Measurements from ENCODE around the gene DPYSL3.

Gene DPYSL3

DNA sequence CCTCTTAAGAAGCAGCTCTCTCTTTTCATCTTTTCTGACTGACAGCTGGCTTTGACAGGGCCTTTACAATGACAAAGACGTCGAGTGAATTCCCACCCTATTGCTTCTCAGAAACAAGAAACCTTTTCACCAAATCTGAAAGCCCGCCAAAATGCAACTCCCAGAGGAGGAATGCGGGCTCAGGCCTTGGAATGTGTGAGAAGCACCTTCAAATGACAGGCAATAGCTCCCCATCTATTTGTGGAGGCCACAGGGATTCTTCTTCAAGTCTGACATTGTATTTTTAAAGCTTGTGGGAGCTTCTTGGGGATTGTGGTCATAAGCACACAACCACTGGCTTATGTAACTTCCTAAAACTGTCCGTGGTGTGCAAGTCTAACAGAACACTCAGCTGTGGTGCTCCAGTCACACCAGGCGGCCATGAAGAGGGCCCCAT lies 72.7 kb downstream of the DPYSL3 start:
- no peak for DNase-seq (ENCODE audit: low spot score)

GRCh38 chr5:147436596-147436995 lies 73.3 kb downstream of the DPYSL3 start:
- DNase-seq (ENCODE audit: low spot score): no peak

DNA sequence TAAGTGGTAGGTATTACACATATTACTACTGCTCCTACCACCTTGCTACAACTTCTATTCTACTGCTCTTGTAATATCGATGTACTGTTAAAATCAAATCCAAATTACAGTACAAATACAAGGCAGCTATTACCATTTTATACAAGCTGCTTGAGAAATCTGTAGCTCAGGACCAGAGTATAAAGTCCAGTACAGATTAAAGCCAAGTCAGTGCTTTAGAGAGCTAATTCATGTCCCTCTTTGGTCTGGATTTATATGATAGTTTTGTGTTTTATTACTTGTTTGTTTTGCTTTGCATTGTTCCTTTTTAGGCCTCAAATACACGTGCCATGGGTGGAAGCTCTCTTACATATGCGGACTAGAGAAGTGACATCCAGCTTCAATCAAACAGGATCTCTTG lies 75.8 kb downstream of the DPYSL3 start:
- no peak for DNase-seq (ENCODE audit: low spot score)

- no peak for DNase-seq (ENCODE audit: low spot score)
Measured at GRCh38 chr5:147432323-147432722, 77.5 kb downstream of the DPYSL3 start.

GRCh38 chr5:147431586-147431985 lies 78.3 kb downstream of the DPYSL3 start:
- DNase-seq (ENCODE audit: low spot score): no peak

DNA sequence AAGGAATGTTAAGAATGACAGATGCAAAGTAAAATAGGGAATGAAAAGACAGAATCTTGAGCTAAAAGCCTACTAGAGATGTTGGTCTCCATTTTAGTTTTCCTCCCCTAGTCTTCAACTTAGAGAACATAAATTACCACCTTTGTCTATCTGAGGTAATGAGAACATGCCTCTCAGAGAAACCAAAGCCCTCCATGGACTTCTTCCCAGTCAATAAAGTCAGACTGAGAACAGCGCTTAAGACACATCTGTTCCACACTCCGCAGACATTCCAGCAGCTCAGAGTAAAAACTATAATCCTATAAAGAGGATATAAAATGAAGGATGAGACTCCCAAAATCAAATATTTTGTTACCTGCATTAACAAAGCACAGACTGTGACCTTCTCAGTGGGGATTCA lies 79.2 kb downstream of the DPYSL3 start:
- no peak for DNase-seq (ENCODE audit: low spot score)

DNA sequence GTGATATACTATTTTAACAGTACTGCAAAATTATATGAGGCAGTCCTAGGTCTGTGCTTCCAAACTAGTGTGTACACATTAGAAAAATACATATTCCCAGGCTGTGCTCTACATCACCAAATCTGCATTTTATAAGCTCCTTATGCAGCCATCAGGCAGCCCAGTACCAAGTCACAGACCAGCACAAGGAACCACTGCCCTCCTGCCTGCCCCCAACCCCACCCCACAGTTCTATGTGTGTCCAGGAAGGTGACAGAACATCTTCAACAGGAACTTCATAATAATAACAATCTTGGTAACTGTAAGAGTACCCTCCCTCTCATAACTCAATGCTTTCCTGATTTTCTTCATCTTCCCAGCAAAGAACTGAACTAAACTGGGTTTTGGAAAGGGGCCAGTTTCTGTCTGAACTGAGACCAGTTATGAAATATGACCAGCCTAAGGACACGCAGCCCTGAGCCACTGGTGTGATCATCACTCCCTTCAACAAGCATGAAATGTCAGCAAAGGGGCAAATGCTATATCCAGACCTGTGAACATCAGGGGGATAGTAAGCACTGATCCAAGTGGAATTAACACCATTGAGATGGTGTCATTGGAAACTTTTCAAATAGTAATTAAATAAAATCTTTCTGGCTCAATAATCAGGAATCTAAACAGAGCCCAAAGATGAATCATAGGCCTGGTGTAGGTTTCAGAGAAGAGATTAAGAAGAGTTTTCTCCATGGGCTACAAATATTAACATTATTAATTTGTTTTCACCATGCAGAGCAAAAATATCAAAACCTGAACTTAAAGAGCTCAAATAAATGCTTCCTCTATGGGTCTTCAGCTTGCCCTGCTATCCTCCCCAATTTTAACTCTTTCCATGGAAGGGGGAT lies 82.1 kb downstream of the DPYSL3 start:
- DNase-seq (ENCODE audit: low spot score): no peak

GRCh38 chr5:147426640-147427327 lies 83.1 kb downstream of the DPYSL3 start:
- no peak for DNase-seq (ENCODE audit: low spot score)

GRCh38 chr5:147418613-147419012 lies 91.3 kb downstream of the DPYSL3 start:
- no peak for DNase-seq (ENCODE audit: low spot score)

DNA sequence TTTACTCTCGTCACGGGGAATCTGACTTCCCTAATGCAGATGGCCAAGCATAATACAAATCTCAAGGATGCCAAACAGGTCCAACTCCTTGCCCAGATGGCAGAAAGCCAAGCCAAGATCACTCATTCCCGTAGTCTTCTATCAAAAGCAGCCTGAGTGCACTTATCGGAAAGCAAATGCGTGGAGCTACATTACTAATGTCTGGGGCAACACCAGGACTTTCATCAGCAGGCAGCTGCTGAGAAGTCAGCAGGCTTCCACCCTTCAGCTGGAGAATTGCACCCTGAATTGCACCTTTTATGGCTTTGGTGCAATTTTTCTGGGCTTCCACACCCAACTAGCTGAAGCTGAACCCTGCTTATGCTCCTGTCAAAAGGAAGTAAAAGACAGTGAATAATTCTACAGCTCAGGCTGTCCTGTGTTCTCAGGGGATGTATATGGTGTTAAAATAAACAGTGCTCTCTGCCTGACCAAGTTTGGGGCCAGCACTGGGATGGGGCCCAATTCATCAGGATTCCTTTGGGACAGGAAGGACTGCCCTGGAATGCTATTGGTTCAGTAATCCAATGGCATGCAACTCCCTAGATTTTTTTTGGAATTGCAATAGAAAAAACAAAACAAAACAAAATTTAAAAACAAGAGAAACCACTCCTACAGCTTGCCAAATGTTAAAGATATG lies 92.6 kb downstream of the DPYSL3 start:
- no peak for DNase-seq (ENCODE audit: low spot score)

GRCh38 chr5:147415651-147416050 lies 94.2 kb downstream of the DPYSL3 start:
- DNase-seq (ENCODE audit: low spot score): no peak

DNA sequence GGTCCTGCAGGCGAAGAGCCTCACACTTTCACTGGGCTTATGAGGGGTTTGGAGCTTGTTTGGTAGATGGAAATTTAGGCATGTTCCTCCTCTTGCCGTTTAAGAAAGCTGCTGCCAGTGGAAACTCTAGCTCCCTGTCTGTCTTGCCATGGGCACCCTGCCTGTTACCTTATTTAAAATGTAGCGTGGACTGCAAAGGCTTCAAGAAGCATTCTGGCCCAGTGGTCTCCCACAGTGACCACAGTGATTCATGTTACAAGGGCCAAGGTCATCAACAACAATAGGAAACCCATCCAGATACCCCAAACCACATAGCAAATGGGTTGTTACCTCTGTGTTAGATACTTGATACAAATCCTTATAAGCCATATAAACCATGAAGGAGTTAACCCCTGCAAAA lies 96.6 kb downstream of the DPYSL3 start:
- no peak for DNase-seq (ENCODE audit: low spot score)

DNA sequence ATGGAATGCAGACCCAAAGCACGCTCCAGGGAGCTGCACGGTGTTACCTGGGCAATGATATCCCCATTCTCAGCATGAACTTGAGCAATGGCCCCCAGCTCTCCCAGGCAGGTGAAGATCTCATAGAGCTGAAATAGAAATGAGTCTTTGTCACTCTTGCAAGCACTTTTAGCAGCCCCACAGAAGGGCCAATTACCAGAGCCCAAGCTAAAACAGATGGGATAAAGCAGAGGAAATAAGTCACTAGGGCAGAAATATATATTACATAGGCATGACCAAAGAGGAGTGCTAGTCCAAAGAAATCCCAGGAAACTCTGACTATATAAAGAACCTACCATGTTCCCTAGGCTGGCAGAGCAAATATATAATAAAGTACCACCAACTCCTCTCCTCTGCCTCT lies 97.3 kb downstream of the DPYSL3 start:
- no peak for DNase-seq (ENCODE audit: low spot score)

- no peak for DNase-seq (ENCODE audit: low spot score)
Measured at GRCh38 chr5:147411359-147412319, 98.2 kb downstream of the DPYSL3 start.

DNA sequence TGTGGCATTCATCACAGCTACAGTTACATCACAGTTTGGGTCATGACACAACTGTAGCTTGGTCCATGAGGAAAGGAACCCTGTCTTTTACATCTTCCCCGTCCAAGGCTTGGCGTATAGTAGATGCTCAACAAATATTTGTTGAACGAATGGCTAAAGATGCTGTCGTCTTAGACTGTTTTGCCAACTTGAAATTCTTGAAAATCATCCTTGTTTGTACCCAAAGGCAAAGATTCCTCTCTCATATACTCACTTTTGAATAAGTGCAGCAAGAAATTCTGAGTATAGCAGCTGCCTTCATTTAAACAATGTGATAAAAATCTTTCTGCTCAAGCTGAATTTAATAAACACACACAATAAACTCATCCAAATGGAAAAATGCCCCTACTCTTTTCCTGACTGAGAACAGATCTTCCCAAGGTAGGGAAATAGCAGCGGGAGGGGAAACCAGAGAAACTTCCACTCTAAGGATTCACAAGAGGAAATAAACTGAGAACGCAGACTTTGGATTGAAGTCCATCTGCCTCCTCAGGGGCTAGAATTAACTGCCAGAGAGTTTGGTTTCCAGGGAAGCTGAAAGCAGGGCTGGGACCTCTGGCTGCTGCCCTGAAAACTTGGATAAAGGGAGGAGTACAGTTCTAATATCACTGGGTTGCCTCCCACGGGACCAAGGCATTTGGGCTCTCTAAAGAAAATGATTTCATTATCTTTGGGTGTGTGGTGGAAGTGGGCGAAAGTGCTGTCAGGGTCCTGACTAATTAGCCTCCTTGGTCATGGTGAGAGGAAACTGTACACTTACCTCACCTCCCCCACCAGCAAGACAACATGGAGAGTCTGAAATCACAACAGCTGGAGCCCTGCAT lies 99.1 kb downstream of the DPYSL3 start:
- DNase-seq (ENCODE audit: low spot score): no peak

- no peak for DNase-seq (ENCODE audit: low spot score)
Measured at GRCh38 chr5:147408980-147409379, 100.9 kb downstream of the DPYSL3 start.

DNA sequence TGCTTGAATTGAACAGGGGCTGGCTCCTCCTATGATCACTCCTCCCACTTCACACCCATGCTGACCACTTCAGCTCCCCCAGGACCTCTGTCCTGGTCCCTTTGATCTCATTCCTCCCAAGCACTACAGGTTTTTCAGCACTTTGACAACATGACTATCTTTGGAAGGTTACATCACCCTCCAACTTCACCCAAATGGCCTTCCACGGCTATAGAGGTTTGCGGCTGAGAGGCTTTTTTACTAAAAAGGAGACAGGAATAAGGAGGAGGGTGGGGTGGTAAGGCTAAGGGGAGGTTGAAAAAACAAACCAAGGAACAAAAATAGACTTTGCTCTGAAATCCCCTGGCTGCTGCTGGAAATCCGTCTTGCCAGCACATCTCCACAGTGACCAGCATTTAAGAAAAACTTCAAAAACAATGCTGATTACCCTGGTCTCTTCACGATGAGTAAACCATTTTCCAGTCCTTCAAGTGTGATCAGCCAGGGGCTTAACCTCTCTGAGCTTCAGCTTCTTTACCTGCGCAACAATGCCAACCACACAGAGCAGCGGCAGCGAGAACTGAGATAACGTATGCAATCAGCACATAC lies 102.7 kb downstream of the DPYSL3 start:
- DNase-seq (ENCODE audit: low spot score): no peak

DNA sequence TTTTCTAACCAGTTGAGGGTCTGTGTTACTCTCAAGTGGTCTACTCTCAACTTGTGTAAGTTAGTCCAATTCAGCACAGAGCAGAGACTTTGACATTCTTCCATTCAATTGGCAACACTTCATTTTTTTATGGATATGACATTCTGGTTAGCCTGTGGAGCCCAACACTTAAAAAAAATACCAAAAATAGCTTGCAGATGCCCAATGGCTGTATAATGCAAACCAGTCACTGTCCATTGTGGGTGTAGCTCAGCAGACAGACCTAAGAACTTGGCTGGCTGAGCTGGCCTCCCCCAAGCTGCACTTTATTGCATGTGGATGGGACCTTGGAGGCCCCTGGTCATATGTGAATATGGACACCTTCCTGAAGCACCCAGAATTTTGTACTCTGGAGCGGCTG lies 103.2 kb downstream of the DPYSL3 start:
- DNase-seq (ENCODE audit: low spot score): no peak

DNA sequence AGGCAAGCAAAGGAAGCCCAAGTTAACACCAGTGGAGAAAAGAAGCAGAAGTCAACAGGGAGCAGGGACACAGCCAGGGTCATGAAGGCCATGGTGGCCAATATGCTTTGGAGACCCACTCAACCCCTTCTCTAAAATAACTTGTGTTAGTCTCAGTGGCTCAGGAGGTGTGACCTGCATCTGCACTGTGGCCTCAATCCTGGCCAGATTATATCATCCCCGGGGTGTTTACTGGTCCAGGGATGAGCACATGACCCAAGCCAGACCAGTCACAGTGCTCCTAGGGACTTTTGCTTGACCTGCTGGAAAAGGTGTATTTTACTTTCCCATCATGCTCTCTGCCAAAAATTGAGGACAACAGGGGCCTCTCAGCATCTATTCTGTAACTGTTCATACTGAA lies 105.2 kb downstream of the DPYSL3 start:
- no peak for DNase-seq (ENCODE audit: low spot score)
